KOPT-K1 (cell line): ENCODE results near the gene SDE2.

Experiments
- H3K27ac ChIP-seq: fragments of 200-600 bp; sonication (generic); 2 replicates; pipeline ENCODE4 v1.5.1; 2016; ENCODE audit warnings: antibody characterized with exemption, mild to moderate bottlenecking, low read depth, low read length; ENCODE audit not compliant: poor library complexity, severe bottlenecking
- H3K36me3 ChIP-seq: fragments of 200-600 bp; sonication (generic); 2 replicates; pipeline ENCODE4 v1.5.1; 2017; ENCODE audit warnings: antibody characterized with exemption, mild to moderate bottlenecking, low read length, moderate library complexity; ENCODE audit not compliant: insufficient read depth
- H3K9me3 ChIP-seq: fragments of 200-600 bp; sonication (generic); 2 replicates; pipeline ENCODE4 v1.5.1; 2017; ENCODE audit warnings: antibody characterized with exemption, low read length, mild to moderate bottlenecking; ENCODE audit not compliant: insufficient read depth, poor library complexity, severe bottlenecking

SDE2 gene

GRCh38 chr1:225933072-225933471 lies 66.1 kb downstream of the SDE2 start:
- H3K27ac ChIP-seq: no peak overlapping the region
- H3K9me3 ChIP-seq: no peaks in the 10 kb centered on the region
- H3K36me3 ChIP-seq: no peaks in the 10 kb centered on the region
